GM18526 (cell line): ENCODE data around the gene MEIS3.

Experiments used
- POLR2A ChIP-seq: IDR thresholded peaks from 3 replicates; pipeline ENCODE4 v1.6.1; 2011; ENCODE audit not compliant: insufficient read length; ENCODE audit errors: extremely low read depth

The MEIS3 gene

DNA sequence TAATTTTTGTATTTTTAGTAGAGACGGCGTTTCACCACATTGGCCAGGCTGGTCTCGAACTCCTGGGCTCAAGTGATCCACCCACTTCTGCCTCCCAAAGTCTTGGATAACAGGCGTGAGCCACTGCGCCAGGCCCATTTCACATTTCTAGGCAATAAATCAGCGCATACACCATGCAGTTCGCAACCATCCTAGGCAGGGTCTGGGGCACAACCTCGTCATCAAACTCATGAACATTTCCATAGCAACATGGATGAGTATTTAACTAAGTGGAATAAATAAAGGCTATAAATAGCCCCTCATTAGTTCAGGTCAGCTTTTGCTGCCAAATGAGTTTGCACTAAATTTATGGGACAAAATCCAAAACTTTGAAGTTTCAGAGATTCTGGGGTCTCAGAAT is 8.2 kb downstream of the MEIS3 start:
- TF ChIP-seq POLR2A, result no peak

DNA sequence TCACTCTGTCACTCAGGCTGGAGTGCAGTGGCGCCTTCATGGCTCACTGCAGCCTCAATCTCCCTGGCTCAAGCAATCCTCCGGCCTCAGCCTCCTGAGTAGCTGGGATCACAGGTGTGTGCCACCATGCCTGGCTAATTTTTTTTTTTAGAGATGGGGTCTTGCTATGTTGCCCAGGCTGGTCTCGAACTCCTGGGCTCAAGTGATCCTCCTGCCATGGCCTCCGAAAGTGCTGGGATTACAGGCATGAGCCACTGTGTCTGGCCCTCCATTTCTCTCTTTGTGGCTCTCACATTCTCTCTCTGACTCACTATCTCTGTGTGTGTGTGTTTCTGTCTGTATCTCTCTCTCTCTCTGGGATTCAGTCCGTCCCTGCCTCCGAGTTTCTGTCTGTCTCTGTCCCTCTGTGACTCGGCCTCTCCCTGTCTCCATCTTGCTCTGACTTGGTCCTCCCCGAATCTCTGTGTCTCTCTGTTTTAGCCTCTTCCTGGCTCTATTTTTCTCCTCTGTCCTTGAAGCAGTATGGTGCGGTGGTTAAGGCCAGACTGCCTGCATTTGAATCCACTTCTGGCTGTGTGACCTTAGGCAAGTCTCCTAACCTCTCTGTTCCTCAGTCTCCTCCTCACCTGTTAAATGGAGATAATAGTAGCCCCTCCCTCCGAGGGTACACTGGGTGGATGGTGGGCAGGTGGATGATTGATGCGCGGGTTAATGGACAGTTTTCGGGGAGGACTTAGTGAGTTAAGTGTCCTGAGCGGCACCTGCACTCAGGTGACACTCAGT is 11.0 kb downstream of the MEIS3 start:
- no peak for TF ChIP-seq POLR2A

DNA sequence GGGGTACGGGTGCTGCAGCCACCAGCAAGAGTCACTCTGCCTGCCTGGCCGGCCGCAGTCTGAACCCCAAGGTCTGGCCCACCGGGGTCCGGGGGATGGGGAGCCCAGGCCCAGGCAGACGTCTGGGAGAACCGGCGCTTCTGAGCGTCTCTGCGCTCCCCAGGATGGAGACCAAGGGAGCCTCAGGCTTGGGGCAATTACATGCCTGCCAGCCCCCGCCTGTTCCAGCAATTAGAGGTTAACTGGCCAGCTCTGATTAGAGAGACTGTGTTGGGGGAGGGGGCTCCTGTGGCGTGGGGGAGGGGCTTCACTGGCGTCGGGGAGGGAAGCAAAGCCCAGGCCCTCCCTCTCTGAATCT is 11.9 kb downstream of the MEIS3 start:
- no peak for TF ChIP-seq POLR2A

DNA sequence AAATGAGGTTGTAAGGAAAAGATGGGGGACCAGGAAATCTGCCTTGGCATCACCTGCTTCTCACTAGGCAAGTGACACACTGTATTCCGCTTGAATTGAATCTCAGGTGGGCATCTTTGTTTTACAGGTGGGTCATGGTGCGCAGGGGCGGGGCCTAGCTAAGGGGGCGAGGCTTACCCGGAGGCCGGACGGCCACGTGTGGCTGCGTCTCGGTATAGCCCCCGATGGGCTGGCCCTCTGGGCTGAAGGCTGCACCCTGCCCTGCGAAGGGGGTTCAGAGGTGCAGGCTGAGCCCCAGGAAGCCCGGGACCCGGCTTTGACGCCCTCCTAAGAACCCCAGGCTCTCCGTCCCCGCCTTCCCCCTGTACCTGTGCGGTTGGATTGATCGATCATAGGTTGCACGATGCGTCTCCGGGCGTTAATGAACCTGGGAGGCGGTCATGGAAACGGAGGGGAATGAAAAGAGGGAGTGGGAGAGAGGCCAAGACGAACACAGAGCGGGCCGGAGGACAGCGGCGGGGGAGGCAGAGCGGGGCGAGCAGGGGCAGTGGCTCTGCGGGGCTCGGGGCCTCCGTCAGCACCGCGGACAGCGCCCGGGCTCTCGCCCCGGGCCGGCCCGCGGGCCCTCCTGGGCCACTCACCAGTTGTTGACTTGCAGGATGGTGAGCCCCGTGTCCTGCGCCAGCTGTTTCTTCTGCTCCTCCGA is 12.5 kb downstream of the MEIS3 start:
- no peak for TF ChIP-seq POLR2A

DNA sequence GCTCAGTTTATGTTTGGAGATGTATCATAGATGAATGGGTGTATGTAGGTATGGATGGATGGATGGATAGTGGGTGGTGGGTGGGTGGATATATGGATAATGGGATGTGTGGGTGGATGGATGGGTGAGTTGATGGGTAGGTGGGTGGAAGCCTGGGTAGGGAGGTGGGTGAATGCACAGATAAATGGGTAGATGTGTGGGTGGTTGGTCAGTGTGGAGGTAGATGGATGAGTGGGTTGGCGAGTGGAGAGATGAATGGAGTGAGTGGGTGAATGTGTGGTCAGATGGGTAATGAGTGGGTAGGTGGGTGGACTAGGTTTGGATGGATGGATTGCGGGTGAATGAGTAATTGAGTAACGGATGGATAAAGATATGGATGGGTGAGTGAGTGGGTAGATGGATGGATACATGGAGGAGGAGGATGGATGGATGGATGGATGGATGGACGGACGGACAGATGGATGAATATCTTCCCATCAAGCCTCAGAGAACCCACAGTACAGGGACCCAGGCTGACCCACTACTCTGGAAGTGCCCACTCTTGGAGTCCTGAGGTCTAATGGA is 13.4 kb downstream of the MEIS3 start:
- TF ChIP-seq POLR2A, result no peak

DNA sequence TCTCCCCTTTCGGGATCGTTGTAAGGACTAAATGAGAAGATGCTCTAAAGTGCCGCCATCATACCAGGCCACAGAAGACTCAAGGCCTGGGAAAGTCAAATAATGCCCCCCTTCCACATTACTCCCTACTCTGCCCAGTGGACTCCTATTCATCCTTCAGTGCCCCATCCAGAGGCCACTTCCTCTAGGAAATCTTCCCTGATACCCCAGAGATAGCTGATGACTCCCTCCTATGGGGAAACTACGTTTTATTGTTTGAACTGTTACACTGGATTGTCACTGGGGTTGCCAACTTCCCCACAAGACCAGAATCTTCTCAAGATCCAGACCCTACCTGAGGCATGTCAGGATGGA is 14.2 kb downstream of the MEIS3 start:
- TF ChIP-seq POLR2A, result no peak

DNA sequence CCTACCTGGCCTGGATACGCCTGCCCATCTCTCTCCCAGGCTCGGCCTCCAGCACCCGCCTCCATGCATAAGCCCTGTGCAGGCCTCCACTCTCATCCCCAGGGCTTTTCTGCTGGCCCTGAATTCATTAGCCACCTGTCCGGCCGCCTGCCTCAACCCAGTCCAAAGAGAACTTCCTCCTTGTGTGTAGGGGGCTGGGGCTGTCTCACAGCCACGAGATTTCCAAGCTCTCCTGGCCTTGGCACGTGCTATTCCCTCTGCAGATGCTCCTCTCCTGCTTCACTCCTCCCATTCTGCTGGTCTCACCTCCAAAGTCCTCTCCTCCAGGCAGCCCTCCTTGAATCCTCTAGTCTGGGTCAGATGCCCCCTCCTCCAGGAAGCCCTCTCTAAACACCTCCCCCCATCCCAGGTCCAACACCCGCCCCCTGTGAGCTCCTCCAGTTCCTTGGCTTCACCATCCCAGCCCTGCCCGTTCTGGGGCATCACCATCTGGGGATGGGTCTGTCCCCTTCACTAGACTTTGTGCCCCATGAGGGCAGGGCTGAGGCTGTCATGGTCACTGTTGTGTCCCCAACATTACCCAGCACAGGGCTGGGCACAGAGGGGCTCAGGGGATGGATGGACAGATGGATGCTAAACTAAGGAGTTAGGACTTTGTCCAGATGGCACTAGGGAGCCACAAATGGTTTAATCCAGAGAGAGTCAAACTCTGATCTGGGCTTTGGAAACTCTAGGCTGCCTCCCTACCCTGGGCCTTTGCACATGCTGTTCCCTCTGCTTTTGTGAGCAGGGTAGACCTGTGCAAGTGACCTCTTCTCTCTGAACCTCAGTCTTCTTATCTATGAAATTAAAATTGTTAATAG is 14.8 kb downstream of the MEIS3 start:
- no peak for TF ChIP-seq POLR2A

DNA sequence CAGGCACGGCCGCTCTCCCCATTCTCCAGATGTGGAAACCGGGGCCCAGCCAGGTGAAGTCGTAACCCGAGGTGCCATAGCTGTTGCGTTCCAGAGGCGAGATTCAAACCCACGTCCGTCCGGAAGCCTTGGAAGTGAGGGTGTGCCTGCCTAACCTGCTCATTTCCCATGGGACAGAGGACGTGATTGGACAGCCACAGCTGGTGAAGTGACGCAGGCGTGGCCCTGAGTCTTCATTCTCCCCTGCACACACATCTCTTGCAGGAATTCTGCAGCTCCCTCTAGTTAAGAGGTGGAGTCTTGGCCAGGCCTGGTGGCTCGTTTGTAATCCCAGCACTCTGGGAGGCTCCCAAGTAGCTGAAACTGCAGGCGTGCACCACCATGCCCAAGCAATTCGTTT is 16.8 kb downstream of the MEIS3 start:
- no peak for TF ChIP-seq POLR2A

DNA sequence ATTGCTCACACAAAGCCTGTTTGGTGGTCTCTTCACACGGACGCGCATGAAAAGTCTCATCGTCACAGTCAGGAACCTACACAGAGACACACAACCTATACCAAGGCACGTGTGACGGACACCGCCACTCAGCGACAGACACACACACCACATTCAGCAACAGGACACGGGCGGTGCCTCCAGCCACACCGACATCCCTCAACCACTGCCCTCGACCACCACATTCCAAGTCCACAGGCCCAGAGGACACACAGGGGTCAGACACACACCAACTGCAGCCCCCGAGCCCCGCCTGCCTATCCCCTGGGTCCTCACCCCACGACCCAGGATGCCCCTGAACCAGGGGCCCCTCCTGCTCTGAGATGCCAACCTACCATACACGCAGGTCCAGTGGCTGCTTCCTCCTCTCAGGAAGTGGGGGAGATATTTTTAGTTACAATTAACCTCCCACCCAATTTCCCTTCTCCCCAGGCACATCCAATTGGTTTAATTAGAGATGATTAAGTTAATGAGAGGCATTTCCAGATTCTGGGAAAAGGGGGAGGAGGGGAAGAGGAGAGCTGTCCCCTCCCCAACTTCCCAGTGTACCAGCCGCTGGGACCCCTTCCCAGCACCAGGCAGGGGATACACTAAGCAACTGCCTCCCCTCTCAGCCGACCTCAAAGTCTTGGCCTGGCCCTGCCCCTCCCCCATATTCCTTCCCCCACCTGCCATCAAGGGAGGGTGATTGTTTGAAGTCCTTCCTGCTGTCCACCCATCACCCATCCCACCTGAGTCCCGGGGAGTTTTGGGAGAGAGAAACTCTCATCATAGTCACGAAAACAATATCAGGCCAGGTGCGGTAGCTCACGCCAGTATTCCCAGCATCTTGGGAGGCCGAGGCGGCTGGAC is 20.4 kb downstream of the MEIS3 start:
- no peak for TF ChIP-seq POLR2A

DNA sequence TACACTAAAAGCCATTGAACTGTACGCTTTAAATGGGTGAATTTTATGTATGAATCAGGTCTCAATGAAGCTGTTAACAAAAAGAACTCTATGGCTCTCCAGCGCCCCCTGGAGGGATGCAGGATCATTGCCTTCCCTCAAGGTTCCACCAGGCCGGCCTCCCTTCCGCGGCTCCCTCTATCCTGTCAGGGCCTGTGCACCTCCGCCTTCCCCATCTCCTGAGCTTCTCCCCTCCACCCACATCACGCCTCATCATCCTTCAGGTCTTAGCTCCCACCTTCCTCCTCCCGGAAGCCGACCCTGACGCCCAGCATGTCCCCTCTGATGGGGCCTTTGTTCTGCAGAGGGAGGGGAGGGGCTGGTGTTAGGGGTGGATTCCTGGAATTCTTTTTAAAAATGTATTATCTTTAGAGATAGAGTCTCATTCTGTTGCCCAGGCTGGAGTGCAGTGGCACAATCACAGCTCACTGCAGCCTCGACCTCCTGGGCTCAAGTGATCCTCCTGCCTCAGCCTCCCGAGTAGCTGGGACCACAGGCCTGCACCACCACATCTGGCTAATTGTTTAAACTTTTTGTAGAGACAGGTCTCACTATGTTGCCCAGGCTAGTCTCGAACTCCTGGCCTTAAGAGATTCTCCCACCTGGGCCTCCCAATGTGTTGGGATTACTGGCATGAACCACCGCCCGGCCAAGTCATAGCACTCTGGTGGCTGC is 27.7 kb downstream of the MEIS3 start:
- no peak for TF ChIP-seq POLR2A

DNA sequence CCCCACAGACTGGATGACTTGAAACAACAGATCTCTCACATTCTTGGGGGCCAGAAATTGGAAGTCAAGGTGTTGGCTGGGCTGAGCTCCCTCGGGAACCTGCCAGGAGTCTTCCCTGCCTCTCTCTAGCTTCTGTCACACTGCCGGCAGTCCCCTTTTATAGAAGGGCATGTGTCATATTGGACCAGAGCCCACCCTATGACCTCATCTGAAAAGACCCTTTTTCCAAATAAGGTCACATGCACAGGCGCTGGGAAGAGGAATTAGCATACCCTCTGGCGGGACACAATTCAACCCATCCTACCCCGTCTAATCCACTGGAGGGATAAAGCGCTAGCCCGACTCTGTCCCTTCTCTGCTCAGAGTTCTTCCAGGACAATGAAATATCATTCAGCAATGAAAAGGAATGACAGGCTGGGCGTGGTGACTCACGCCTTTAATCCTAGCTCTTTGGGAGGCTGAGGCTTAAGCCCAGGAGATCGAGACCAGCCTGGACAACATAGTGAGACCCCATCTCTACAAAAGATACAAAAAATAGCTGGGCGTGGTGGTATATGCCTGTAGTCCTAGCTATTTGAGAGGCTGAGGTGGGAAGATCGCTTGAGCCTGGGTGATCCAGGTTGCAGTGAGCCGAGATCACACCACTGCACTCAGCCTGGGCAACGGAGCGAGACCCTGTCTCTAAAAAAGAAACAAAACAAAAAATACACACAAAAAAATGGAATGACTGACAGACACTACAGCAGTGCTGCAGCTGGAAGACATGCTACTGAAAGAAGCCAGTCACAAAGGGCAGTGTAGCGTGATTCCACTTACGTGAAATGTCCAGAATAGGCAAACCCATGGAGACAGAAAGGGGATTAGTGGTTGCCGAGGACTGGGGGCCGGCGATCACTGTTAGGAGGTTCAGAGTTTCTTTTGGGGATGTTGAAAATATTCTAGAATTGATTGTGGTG is 28.5 kb downstream of the MEIS3 start:
- no peak for TF ChIP-seq POLR2A

DNA sequence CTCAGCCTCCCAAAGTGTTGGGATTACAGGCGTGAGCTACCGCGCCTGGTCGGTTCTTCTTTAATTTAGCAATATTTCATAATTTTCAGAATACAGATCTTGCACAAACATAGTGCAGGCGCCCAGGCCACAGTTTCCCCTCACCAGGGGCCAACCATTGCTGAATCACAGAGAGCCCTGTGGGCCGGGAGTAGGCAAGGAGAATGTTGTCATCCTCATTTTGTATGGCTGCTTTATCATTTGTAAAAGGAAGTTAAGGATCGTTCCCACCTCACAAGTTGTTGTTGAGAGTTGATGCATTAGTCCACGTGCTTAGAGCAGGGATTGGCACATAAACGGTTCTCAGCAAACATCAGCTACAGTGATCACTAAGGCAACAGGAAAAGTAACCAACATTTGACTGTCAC is 30.2 kb downstream of the MEIS3 start:
- TF ChIP-seq POLR2A, result no peak

DNA sequence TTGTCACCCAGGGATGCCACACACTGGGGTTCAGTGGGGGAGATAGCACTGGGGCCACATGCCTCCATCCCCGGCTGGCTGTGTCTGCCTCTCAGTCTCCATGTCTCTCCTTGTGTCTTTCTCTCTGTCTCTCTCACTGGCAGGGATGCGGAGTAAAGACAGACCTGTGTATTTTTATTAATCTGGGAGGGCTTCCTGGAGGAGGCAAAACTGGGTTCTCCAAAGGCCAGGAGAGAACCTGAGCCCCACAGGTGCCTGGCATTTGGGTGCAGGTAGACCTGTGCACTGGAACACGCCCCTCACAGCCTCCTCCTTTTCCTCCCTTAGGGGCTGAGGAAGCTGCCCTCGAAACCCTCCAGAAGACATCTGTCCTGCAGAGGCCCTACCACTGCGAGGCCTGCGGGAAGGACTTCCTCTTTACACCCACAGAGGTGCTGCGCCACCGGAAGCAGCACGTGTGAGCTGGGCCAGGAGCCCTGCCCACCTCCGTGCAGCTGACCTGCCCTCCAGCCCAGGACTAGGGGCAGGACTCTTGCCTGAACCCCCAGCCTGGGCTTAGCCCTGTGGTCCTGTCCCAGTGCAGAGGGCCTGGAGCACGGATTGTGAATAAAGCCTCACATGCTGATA is 37.6 kb downstream of the MEIS3 start:
- TF ChIP-seq POLR2A, result no peak

DNA sequence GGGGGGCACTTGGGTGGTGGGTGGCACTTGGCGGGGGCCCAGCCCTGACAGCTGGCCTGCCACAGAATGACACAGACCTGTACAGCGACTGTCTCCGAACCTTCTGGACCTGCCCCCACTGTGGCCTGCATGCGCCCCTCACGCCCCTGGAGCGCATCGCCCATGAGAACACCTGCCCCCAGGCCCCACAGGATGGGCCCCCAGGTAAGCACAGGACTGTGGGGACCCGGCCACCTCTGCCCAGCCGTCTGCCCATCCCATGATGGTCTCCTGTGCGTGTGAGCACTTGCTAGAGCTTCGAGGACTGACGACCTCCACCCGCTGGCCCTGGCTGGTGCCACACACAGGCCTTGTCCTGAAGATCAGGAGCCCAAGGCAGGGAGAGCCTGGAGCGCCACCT is 38.2 kb downstream of the MEIS3 start:
- no peak for TF ChIP-seq POLR2A
